Measurements from ENCODE around the gene SEMA3E.

The SEMA3E gene

DNA sequence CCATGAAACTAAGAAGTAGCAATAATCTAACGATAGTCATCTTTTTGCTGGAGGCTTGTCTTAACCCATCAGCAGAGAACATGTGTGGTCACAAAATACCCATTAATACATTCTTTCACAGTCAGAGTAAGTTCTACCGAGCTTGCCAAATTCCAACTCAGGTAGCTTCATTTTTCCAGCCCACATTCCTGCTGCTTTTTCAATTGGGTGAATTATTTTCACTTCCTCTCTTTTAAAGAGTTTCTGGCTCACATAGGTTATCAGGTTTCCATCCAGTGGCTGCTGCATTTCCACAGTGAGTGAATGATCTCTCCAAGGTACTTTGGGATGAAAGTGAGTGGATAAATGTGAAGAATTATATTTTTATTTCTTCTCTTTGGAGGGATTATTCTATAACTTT lies 233.1 kb downstream of the SEMA3E start:
- no peak overlapping the region for H3K4me3 ChIP-seq (ENCODE audit: insufficient read depth, low read length, poor library complexity, severe bottlenecking)
- H3K4me2 ChIP-seq (ENCODE audit: low read depth, low read length, poor library complexity, severe bottlenecking) = no peak overlapping the region

DNA sequence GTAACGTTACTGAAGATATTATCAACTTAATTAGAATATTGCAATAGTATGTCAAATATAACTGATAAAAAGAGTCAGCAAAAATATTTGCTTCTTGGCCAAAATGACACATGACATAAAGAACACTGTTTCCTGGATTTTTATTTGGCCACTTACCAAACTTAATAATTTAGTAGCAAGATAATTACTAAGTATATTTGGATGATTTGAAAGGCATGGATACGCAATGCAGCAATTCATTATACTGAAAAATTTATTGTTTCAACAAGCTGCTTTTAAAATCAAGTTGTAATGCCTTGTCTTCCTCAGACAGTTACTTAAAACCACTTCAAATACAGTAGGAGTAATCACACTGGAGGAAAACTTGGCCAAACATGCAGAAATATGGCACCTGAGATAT lies 234.0 kb downstream of the SEMA3E start:
- H3K27ac ChIP-seq (ENCODE audit: low read depth, low read length) = no peak overlapping the region

More for the DNA sequence above, 233.1 kb downstream of the SEMA3E start:
- Histone ChIP-seq H3K9me3 (ENCODE audit: insufficient read depth, low read length) (no peaks in the 10 kb centered on the region), H3K27ac (ENCODE audit: low read depth, low read length) (no peak overlapping the region), H3K79me2 (ENCODE audit: insufficient read depth, low read length) (no peaks in the 10 kb centered on the region), H2AFZ (ENCODE audit: low read depth, low read length, severe bottlenecking) (no peak overlapping the region), H3F3A (ENCODE audit: insufficient read depth) (no peaks in the 10 kb centered on the region), H3K9me2 (replicated peaks; ENCODE audit: insufficient read depth, low read length) (no peaks in the 10 kb centered on the region), H3K9ac (ENCODE audit: low read length) (no peak overlapping the region), H3K36me3 (ENCODE audit: low read length) (no peaks in the 10 kb centered on the region), H4K20me1 (ENCODE audit: low read depth, low read length) (no peaks in the 10 kb centered on the region), H3K27me3 (ENCODE audit: low read length) (no peaks in the 10 kb centered on the region)
- TF ChIP-seq EZH2phosphoT487 (conservative IDR thresholded peaks at IDR 0.05; ENCODE audit: low read length) = no peak
- TF ChIP-seq, protein P1, sequence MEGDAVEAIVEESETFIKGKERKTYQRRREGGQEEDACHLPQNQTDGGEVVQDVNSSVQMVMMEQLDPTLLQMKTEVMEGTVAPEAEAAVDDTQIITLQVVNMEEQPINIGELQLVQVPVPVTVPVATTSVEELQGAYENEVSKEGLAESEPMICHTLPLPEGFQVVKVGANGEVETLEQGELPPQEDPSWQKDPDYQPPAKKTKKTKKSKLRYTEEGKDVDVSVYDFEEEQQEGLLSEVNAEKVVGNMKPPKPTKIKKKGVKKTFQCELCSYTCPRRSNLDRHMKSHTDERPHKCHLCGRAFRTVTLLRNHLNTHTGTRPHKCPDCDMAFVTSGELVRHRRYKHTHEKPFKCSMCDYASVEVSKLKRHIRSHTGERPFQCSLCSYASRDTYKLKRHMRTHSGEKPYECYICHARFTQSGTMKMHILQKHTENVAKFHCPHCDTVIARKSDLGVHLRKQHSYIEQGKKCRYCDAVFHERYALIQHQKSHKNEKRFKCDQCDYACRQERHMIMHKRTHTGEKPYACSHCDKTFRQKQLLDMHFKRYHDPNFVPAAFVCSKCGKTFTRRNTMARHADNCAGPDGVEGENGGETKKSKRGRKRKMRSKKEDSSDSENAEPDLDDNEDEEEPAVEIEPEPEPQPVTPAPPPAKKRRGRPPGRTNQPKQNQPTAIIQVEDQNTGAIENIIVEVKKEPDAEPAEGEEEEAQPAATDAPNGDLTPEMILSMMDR (IDR thresholded peaks at IDR 0.05; ENCODE audit: insufficient read depth, low read length, poor library complexity, severe bottlenecking) = no peak

DNA sequence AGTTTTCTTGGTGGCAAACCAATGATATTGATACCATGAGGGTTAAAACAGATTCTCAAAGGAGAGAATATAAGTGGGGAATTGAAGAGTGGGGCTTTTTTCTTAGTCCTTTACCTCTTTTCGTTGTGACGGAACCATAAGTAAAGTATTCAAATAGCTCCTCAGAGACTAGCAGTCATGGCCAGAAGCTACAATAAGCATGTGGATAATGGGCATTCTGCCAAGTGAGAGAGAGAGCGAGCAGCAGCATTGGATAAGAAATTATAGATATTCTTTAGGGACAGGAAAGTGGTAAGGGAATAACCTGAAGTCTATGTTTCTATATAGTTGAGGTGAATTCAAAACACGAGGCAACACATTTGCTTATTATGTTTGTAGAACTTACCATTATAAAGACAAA lies 235.1 kb downstream of the SEMA3E start:
- Histone ChIP-seq H3K4me3 (ENCODE audit: insufficient read depth, low read length, poor library complexity, severe bottlenecking) (no peak overlapping the region), H3F3A (ENCODE audit: insufficient read depth) (no peaks in the 10 kb centered on the region), H3K79me2 (ENCODE audit: insufficient read depth, low read length) (no peaks in the 10 kb centered on the region), H3K27ac (ENCODE audit: low read depth, low read length) (no peak overlapping the region), H3K9ac (ENCODE audit: low read length) (no peak overlapping the region), H3K9me3 (ENCODE audit: insufficient read depth, low read length) (no peaks in the 10 kb centered on the region), H4K20me1 (ENCODE audit: low read depth, low read length) (peaks cover 6% of the 10 kb centered on the region; the same call in 1 of the 2 replicates), H3K27me3 (ENCODE audit: low read length) (no peaks in the 10 kb centered on the region), H2AFZ (ENCODE audit: low read depth, low read length, severe bottlenecking) (no peak overlapping the region), H3K36me3 (ENCODE audit: low read length) (no peaks in the 10 kb centered on the region), H3K9me2 (replicated peaks; ENCODE audit: insufficient read depth, low read length) (no peaks in the 10 kb centered on the region), H3K4me2 (ENCODE audit: low read depth, low read length, poor library complexity, severe bottlenecking) (no peak overlapping the region)
- TF ChIP-seq EZH2phosphoT487 (conservative IDR thresholded peaks at IDR 0.05; ENCODE audit: low read length) = no peak
- TF ChIP-seq, protein P1 (IDR thresholded peaks at IDR 0.05; ENCODE audit: insufficient read depth, low read length, poor library complexity, severe bottlenecking) = no peak

More for the DNA sequence above, 234.0 kb downstream of the SEMA3E start:
- H4K20me1 ChIP-seq (ENCODE audit: low read depth, low read length) = peaks cover 6% of the 10 kb centered on the region; the same call in 1 of the 2 replicates
- no peaks in the 10 kb centered on the region for H3K9me2 ChIP-seq (replicated peaks; ENCODE audit: insufficient read depth, low read length)
- H3K79me2 ChIP-seq (ENCODE audit: insufficient read depth, low read length) = no peaks in the 10 kb centered on the region
- TF ChIP-seq, protein P1 (IDR thresholded peaks at IDR 0.05; ENCODE audit: insufficient read depth, low read length, poor library complexity, severe bottlenecking) = no peak
- TF ChIP-seq EZH2phosphoT487 (conservative IDR thresholded peaks at IDR 0.05; ENCODE audit: low read length) = no peak
- no peak overlapping the region for H3K4me3 ChIP-seq (ENCODE audit: insufficient read depth, low read length, poor library complexity, severe bottlenecking)
- no peaks in the 10 kb centered on the region for H3K27me3 ChIP-seq (ENCODE audit: low read length)
- no peaks in the 10 kb centered on the region for H3F3A ChIP-seq (ENCODE audit: insufficient read depth)
- H3K9me3 ChIP-seq (ENCODE audit: insufficient read depth, low read length) = no peaks in the 10 kb centered on the region
- no peak overlapping the region for H3K4me2 ChIP-seq (ENCODE audit: low read depth, low read length, poor library complexity, severe bottlenecking)
- H2AFZ ChIP-seq (ENCODE audit: low read depth, low read length, severe bottlenecking) = no peak overlapping the region
- no peaks in the 10 kb centered on the region for H3K36me3 ChIP-seq (ENCODE audit: low read length)
- no peak overlapping the region for H3K9ac ChIP-seq (ENCODE audit: low read length)
